HL-60 (cell line): ENCODE measurements around the gene KATNAL2.

ENCODE experiments used
- DNase-seq, 2 experiments: peaks; one replicate each; pipeline ENCODE4 v3.0.0-alpha.2; 2010 to 2020; ENCODE audit warnings: low read depth in 1 of 2, low spot score in 1 of 2
- H3K27ac ChIP-seq: fragments of 250-450 bp; sonication (Bioruptor Pico); replicated peaks from 2 replicates; pipeline ENCODE4 v1.5.1; 2020; ENCODE audit warnings: mild to moderate bottlenecking, moderate library complexity
- H3K27me3 ChIP-seq: fragments of 250-450 bp; sonication (Bioruptor Pico); 2 replicates; pipeline ENCODE4 v1.5.1; 2021; ENCODE audit warnings: mild to moderate bottlenecking, moderate library complexity; ENCODE audit not compliant: insufficient read depth, poor library complexity, severe bottlenecking
- H3K4me3 ChIP-seq: replicated peaks from 2 replicates; pipeline ENCODE4 v1.5.1; 2011; ENCODE audit warnings: mild to moderate bottlenecking, control low read depth, low read length; ENCODE audit not compliant: insufficient read depth
- CTCF ChIP-seq: IDR thresholded peaks from one replicate; pipeline ENCODE4 v1.5.1; 2011; ENCODE audit warnings: low read length, control low read depth, inconsistent platforms; ENCODE audit not compliant: insufficient read depth
- GABPA ChIP-seq: IDR thresholded peaks from 2 replicates; pipeline ENCODE4 v1.6.1; 2012; ENCODE audit warnings: low read depth
- POLR2AphosphoS5 ChIP-seq: IDR thresholded peaks from 2 replicates; pipeline ENCODE4 v1.6.1; 2012; ENCODE audit warnings: low read depth
- SPI1 ChIP-seq: IDR thresholded peaks from 2 replicates; pipeline ENCODE4 v1.6.1; 2012; ENCODE audit warnings: low read depth, mild to moderate bottlenecking, borderline replicate concordance
- TF ChIP-seq, protein P1 (sequence below): IDR thresholded peaks from 2 replicates; pipeline ENCODE4 v1.6.1; 2012; ENCODE audit warnings: low read depth; ENCODE audit not compliant: insufficient replicate concordance

The KATNAL2 gene

DNA sequence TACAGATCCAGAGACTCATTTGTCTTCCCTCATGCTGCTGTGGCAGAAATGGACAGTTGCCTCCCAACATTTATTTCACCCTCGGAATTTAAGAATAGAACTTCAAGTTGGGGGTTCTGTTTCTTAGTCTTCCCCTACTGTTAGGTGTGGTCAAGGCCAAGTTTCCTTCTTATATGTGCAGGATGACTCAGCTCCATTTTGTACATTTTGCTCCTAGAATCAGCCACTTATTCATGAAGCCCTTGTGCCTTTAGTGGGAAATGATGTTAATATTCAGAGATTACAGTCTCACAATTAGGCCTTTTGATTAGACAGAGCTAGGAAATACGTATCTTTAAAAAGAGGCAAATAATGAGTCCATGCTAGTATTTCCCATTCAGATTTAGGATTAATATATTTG lies 164.2 kb downstream of the KATNAL2 start:
- DNase-seq, result no peak
- Histone ChIP-seq H3K27ac (no peak overlapping the region), H3K27me3 (peaks cover 2% of the 10 kb centered on the region), H3K4me3 (no peak overlapping the region)
- TF ChIP-seq SPI1, result no peak
- no peak for TF ChIP-seq POLR2AphosphoS5
- TF ChIP-seq GABPA, result no peak
- TF ChIP-seq, protein P1, sequence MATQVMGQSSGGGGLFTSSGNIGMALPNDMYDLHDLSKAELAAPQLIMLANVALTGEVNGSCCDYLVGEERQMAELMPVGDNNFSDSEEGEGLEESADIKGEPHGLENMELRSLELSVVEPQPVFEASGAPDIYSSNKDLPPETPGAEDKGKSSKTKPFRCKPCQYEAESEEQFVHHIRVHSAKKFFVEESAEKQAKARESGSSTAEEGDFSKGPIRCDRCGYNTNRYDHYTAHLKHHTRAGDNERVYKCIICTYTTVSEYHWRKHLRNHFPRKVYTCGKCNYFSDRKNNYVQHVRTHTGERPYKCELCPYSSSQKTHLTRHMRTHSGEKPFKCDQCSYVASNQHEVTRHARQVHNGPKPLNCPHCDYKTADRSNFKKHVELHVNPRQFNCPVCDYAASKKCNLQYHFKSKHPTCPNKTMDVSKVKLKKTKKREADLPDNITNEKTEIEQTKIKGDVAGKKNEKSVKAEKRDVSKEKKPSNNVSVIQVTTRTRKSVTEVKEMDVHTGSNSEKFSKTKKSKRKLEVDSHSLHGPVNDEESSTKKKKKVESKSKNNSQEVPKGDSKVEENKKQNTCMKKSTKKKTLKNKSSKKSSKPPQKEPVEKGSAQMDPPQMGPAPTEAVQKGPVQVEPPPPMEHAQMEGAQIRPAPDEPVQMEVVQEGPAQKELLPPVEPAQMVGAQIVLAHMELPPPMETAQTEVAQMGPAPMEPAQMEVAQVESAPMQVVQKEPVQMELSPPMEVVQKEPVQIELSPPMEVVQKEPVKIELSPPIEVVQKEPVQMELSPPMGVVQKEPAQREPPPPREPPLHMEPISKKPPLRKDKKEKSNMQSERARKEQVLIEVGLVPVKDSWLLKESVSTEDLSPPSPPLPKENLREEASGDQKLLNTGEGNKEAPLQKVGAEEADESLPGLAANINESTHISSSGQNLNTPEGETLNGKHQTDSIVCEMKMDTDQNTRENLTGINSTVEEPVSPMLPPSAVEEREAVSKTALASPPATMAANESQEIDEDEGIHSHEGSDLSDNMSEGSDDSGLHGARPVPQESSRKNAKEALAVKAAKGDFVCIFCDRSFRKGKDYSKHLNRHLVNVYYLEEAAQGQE, result no peak
- TF ChIP-seq CTCF, result no peak

- H3K27me3 ChIP-seq, result no peaks in the 10 kb centered on the region
- TF ChIP-seq CTCF, result no peak
- no peak for TF ChIP-seq SPI1
- no peak for TF ChIP-seq POLR2AphosphoS5
- TF ChIP-seq, protein P1, result no peak
- TF ChIP-seq GABPA, result no peak
- H3K27ac ChIP-seq, result no peak overlapping the region
- DNase-seq, result no peak
- no peak overlapping the region for H3K4me3 ChIP-seq
These were observed 170.3 kb downstream of the KATNAL2 start for GRCh38 chr18:47087676-47088075.

DNA sequence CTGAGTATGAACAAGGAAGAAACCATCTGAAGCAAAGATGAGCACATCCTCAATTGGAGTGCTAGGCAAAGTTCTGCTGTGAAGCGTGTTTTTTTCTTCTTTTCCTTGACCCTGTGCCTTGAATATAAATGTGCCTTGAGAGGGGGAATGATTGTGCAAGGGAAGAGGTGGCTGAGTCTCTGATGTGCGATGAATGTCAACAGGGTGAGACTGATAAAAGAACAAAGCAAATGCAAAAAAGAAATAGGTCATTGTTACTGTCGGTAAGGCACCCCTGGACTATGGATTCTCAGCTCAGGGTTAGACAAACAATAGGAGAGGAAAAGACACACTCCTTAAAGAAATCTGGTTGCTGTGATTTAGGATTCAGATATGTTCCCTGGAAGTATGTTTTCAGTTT lies 178.4 kb downstream of the KATNAL2 start:
- Histone ChIP-seq H3K27me3 (no peaks in the 10 kb centered on the region), H3K4me3 (no peak overlapping the region), H3K27ac (no peak overlapping the region)
- no peak for DNase-seq
- TF ChIP-seq GABPA, result no peak
- no peak for TF ChIP-seq CTCF
- TF ChIP-seq SPI1, result no peak
- TF ChIP-seq POLR2AphosphoS5, result no peak
- TF ChIP-seq, protein P1, result no peak
